ENCODE results near the gene TRPM3. TPM values are rescaled to one million over a fixed set of nuclear protein-coding genes. Genes with fewer than 3 reads are reported as not detected.

TRPM3 gene
- total and polyA plus RNA-seq, 2 donors (not counting 1 experiment from before 2014, with no cell fraction given) = not detected

DNA sequence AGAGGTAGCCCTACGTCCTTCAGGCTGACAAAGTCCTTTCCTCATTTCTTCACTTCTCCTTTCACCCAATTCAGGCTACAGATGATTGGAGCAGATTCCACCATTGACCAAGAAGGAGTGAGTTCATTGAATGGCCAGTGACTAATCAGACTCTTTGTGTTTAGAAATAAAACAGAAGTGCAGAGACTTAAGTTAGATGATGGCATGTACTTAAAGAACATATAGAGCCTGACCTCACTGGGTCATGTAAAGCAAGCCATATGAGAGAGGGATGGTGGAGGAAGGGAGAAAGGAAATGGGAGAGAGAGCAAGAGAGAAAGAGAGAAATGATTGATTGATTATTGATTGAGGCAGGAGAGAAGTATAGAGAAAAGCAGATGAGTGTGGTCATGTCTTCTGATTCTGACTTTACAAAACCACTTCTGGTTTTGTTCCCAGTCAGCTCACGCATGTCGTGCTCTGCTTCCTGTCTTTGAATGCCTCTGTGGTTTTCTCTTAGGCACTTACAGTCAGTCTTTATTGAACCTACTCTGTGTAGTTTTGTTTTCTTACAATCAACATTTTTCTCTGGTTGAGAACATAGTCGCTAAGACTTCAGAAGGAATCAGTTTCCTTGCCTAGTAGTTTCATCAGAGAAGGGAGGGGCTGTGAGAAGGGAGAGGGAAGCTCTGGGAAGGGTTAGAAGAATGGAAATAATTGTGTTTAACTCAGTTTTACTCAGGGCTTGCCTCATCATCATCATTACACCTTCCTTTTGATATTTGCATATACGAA, 557.8 kb downstream of the TRPM3 start:
- intact Hi-C loops (cut with micrococcal nuclease) = loop anchor here (5.0 kb wide), 1 partner anchor 141 kb away; no protein-coding TSS in a partner anchor
- WGBS (ENCODE audit: insufficient coverage) = 17% methylated on average over 1 of the region's 5 CpGs

More for the DNA sequence above, 557.8 kb downstream of the TRPM3 start:
- peak; percentile 85 for ATAC-seq (ENCODE audit: low read depth)
- peak overlapping the region; percentile 47 for H2AFZ ChIP-seq (ENCODE audit: insufficient read depth, low read depth, low read length, poor library complexity, severe bottlenecking)
- H4K20me1 ChIP-seq (ENCODE audit: control insufficient read depth, insufficient read depth, low read length, poor library complexity, severe bottlenecking) = no peaks in the 10 kb centered on the region
- no peaks in the 10 kb centered on the region for H3K36me3 ChIP-seq (replicated peaks in 1 of 2; ENCODE audit: control extremely low read depth in 1 of 2, control insufficient read depth in 1 of 2, extremely low read depth in 1 of 2, insufficient read depth in 2 of 2, low read length in 1 of 2)
- no peaks in the 10 kb centered on the region for H3K9me3 ChIP-seq (ENCODE audit: control extremely low read depth in 1 of 3, control insufficient read depth in 2 of 3, insufficient read depth in 1 of 3, low read length in 2 of 3)
- H3K9ac ChIP-seq (ENCODE audit: low read length) = peak overlapping the region; percentile 53
- DNase-seq = peak; percentile 69
- ChIA-PET CTCF (interaction anchor here (1.3 to 1.9 kb wide), 2 partner anchors 8 to 39 kb away, joined by 4 to 6 read pairs; no protein-coding TSS in a partner anchor), POLR2A (interaction anchor here (1.7 kb wide), 1 partner anchor 11 kb away, joined by 3 read pairs; no protein-coding TSS in a partner anchor)
- Mint-ChIP-seq H3K4me1 (peaks cover 26% of the 10 kb centered on the region), H3K9me3 (ENCODE audit: insufficient read depth) (no peaks in the 10 kb centered on the region), H3K27me3 (no peaks in the 10 kb centered on the region), H3K4me3 (peak overlapping the region; percentile 73), H3K27ac (peak overlapping the region; percentile 87)
- H3K4me2 ChIP-seq (replicated peaks; ENCODE audit: low read depth, low read length, poor library complexity, severe bottlenecking) = peak overlapping the region; percentile 71
- TF ChIP-seq EZH2 (IDR thresholded peaks at IDR 0.05; ENCODE audit: borderline replicate concordance, insufficient read depth, low read depth, low read length, poor library complexity, severe bottlenecking) = no peak
- TF ChIP-seq, protein P1, sequence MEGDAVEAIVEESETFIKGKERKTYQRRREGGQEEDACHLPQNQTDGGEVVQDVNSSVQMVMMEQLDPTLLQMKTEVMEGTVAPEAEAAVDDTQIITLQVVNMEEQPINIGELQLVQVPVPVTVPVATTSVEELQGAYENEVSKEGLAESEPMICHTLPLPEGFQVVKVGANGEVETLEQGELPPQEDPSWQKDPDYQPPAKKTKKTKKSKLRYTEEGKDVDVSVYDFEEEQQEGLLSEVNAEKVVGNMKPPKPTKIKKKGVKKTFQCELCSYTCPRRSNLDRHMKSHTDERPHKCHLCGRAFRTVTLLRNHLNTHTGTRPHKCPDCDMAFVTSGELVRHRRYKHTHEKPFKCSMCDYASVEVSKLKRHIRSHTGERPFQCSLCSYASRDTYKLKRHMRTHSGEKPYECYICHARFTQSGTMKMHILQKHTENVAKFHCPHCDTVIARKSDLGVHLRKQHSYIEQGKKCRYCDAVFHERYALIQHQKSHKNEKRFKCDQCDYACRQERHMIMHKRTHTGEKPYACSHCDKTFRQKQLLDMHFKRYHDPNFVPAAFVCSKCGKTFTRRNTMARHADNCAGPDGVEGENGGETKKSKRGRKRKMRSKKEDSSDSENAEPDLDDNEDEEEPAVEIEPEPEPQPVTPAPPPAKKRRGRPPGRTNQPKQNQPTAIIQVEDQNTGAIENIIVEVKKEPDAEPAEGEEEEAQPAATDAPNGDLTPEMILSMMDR (IDR thresholded peaks at IDR 0.05) = no peak
- no peaks in the 10 kb centered on the region for H3K79me2 ChIP-seq (ENCODE audit: control insufficient read depth, insufficient read depth, low read length)
- no peaks in the 10 kb centered on the region for H3K27me3 ChIP-seq (replicated peaks in 1 of 4; ENCODE audit: control extremely low read depth in 1 of 4, control insufficient read depth in 3 of 4, insufficient read depth in 4 of 4, low read length in 3 of 4)
- peak overlapping the region; percentile 52 to 77 for H3K27ac ChIP-seq (ENCODE audit: low read length in 2 of 2)
- H3K4me1 ChIP-seq (ENCODE audit: control insufficient read depth in 2 of 2, insufficient read depth in 2 of 2, low read length in 2 of 2) = peaks cover 23% of the 10 kb centered on the region in 2 donors
- peak overlapping the region in 2 of 5 experiments; percentile 22 to 48 for H3K4me3 ChIP-seq (ENCODE audit: control extremely low read depth in 1 of 5, extremely low read depth in 1 of 5, insufficient read depth in 1 of 5, low read depth in 2 of 5, low read length in 4 of 5)
